ENCODE data around the gene TASOR. TPM values are rescaled to one million over a fixed set of nuclear protein-coding genes. Genes with fewer than 3 reads are reported as not detected.

Gene TASOR
- total RNA-seq, 4 donors from 2014 or later: 40.0 to 81.7 (median 52.4) TPM

DNA sequence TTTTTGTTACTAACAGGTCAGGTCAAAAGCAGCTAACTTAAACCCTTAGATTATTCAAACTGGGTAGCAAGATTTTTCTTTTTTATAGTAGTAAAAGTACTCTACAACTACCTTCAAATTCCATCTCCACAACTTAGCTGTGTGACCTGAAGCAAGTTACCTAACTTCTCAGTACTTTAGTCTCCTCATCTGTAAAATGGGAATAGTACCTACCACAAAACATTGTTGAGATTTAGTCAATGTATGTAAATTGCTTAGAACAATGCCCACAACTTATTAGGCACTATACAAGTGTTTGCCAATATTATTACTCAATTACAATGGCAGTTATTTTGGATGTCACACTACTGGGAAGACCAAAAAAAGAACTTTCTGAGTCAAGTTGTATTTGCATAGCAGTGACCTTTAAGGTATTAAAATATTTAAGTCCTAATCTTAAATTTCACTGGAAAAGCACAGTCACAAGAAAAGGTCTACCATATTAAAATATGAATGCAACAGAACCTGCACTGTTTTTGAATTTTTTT lies 2.9 kb downstream of the TASOR start:
- Histone ChIP-seq H3K9me3 (no peaks in the 10 kb centered on the region), H3K4me3 (no peak overlapping the region), H3K36me3 (no peaks in the 10 kb centered on the region), H3K4me1 (peaks cover 35% of the 10 kb centered on the region), H3K27me3 (no peaks in the 10 kb centered on the region), H3K27ac (no peak overlapping the region)
- TF ChIP-seq POLR2AphosphoS5 (IDR thresholded peaks at IDR 0.05): no peak
- TF ChIP-seq, protein P1, sequence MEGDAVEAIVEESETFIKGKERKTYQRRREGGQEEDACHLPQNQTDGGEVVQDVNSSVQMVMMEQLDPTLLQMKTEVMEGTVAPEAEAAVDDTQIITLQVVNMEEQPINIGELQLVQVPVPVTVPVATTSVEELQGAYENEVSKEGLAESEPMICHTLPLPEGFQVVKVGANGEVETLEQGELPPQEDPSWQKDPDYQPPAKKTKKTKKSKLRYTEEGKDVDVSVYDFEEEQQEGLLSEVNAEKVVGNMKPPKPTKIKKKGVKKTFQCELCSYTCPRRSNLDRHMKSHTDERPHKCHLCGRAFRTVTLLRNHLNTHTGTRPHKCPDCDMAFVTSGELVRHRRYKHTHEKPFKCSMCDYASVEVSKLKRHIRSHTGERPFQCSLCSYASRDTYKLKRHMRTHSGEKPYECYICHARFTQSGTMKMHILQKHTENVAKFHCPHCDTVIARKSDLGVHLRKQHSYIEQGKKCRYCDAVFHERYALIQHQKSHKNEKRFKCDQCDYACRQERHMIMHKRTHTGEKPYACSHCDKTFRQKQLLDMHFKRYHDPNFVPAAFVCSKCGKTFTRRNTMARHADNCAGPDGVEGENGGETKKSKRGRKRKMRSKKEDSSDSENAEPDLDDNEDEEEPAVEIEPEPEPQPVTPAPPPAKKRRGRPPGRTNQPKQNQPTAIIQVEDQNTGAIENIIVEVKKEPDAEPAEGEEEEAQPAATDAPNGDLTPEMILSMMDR (IDR thresholded peaks at IDR 0.05): no peak
- TF ChIP-seq POLR2A (IDR thresholded peaks at IDR 0.05): no peak
- TF ChIP-seq EP300 (IDR thresholded peaks at IDR 0.05): no peak
- no peak for DNase-seq (ENCODE audit: low spot score in 2 of 2)

DNA sequence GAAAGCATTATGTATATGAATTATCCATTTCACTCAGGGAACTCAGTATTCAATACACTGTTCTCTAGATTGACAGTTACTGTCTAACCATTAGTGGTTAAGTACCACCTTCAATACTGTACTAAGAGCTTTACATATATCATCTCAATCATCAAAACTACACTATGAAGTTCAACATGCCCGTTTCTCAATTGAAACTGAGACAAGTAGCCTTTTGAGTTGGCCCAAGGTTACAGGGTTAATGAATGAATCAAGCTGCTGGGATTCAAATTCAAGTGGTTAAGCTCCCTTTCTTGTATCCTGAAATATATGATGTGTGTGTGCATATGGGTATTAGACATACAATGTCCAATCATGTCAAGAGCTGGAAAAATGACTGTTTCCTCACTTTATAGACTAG lies 5.8 kb downstream of the TASOR start:
- H3K36me3 ChIP-seq: peaks cover 9% of the 10 kb centered on the region
- no peak overlapping the region for H3K4me3 ChIP-seq
- TF ChIP-seq, protein P1 (IDR thresholded peaks at IDR 0.05): no peak
- TF ChIP-seq EP300 (IDR thresholded peaks at IDR 0.05): no peak
- no peak for TF ChIP-seq POLR2AphosphoS5 (IDR thresholded peaks at IDR 0.05)
- no peak for TF ChIP-seq POLR2A (IDR thresholded peaks at IDR 0.05)
- no peak overlapping the region for H3K27ac ChIP-seq
- no peak for DNase-seq (ENCODE audit: low spot score in 2 of 2)
- H3K4me1 ChIP-seq: peaks cover 29% of the 10 kb centered on the region
- H3K9me3 ChIP-seq: no peaks in the 10 kb centered on the region
- 63% methylated on average over 1 of the region's 1 CpG for WGBS
- H3K27me3 ChIP-seq: no peaks in the 10 kb centered on the region

DNA sequence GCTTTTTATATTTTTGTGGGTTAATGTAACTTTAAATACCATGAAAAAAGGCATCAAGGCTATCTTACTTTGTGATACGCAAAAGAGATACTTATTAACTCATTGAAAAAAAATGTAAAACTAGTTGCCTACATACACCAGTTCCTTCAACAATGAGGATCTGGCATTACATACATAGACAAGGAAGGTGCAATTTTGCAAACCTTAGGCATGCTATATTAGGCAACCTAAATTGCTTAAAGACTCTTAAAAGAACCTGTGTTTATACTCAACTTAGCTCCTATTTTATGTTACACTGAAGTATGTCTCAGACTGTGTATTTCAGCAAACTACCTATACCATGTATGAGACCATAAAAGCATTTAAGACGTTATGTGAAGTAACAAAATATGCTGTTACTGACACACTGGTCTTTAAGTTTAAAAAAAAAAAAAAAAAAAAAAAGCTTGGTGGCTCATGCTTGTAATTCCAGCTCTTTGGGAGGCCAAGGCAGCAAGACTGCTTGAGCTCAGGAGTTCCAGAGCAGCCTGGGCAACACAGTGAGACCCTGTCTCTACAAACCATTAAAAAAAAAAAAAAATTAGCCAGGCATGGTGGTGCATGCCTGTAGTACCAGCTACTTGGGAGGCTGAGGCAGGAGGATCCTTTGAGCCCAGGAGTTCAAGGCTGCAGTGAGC lies 9.1 kb downstream of the TASOR start:
- 87% methylated on average over 2 of the region's 2 CpGs for WGBS
- TF ChIP-seq POLR2AphosphoS5 (IDR thresholded peaks at IDR 0.05) (no peak), EP300 (IDR thresholded peaks at IDR 0.05) (no peak), POLR2A (IDR thresholded peaks at IDR 0.05) (no peak)
- TF ChIP-seq, protein P1 (IDR thresholded peaks at IDR 0.05): no peak
- peaks cover 38% of the 10 kb centered on the region for H3K36me3 ChIP-seq
- DNase-seq (ENCODE audit: low spot score in 2 of 2): no peak
- H3K9me3 ChIP-seq: no peaks in the 10 kb centered on the region
- no peak overlapping the region for H3K27ac ChIP-seq
- H3K4me1 ChIP-seq: peaks cover 2% of the 10 kb centered on the region
- no peak overlapping the region for H3K4me3 ChIP-seq
- H3K27me3 ChIP-seq: no peaks in the 10 kb centered on the region

DNA sequence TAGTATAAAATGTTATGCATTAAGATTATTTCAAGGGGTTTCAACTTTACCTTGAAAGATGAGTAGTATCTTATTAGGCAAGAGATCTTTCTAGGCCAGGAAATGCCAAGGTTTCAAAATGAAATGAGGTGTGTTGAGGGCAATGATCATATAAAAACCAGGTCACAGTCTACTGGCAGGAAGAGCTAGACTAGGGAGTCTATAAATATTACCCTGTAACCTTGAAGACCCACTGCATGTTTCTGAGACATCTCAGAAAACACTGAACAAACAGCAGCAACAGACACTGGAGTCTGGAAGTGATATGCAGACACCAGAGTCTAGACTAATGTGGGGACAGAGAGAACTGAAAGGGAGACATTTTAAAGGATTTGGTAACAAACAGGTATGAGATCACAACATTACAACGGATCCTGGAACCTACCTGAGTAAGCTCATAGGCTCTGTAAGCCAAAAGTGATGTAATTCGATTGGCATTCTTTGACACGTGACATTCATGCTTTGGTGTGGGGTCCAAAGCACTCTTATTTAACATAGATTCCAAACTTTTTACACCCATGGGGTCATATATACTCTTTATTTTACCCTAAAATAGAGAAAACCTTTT lies 15.0 kb downstream of the TASOR start:
- Histone ChIP-seq H3K9me3 (no peaks in the 10 kb centered on the region), H3K36me3 (peaks cover 87% of the 10 kb centered on the region), H3K27ac (no peak overlapping the region), H3K4me3 (no peak overlapping the region), H3K27me3 (no peaks in the 10 kb centered on the region), H3K4me1 (peaks cover 3% of the 10 kb centered on the region)
- TF ChIP-seq POLR2A (IDR thresholded peaks at IDR 0.05): no peak
- TF ChIP-seq, protein P1 (IDR thresholded peaks at IDR 0.05): no peak
- no peak for TF ChIP-seq EP300 (IDR thresholded peaks at IDR 0.05)
- no peak for TF ChIP-seq POLR2AphosphoS5 (IDR thresholded peaks at IDR 0.05)
- DNase-seq (ENCODE audit: low spot score in 2 of 2): no peak
- 63% methylated on average over 3 of the region's 3 CpGs for WGBS

DNA sequence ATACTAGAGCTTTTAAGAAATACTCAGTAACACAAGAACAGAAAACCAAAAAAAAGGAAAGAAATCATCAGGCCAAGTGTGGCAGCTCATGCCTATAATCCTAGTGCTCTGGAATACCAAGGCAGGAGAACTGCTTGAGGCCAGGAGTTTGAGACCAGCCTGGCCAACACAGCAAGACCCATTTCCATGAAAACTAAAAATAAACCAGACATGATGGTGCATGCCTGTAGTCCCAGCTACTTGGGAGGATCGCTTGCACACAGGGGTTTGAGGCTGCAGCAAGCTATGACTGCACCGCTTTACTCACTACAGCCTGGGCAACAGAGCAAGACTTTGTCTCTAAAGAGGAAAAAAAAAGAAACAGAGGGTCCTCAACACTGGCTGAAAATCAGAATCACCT lies 18.2 kb downstream of the TASOR start:
- peaks cover 3% of the 10 kb centered on the region for H3K4me1 ChIP-seq
- H3K9me3 ChIP-seq: no peaks in the 10 kb centered on the region
- TF ChIP-seq EP300 (IDR thresholded peaks at IDR 0.05) (no peak), POLR2A (IDR thresholded peaks at IDR 0.05) (no peak), POLR2AphosphoS5 (IDR thresholded peaks at IDR 0.05) (no peak)
- TF ChIP-seq, protein P1 (IDR thresholded peaks at IDR 0.05): no peak
- no peak overlapping the region for H3K4me3 ChIP-seq
- no peaks in the 10 kb centered on the region for H3K27me3 ChIP-seq
- H3K36me3 ChIP-seq: peaks cover 93% of the 10 kb centered on the region
- H3K27ac ChIP-seq: no peak overlapping the region
- no peak for DNase-seq (ENCODE audit: low spot score in 2 of 2)
- 94% methylated on average over 2 of the region's 2 CpGs for WGBS
